HG03565 (cell line): ENCODE results near the gene VRTN.
"Not testable (repeated sequence)": the region's sequence is repeated elsewhere in the genome, so short reads cannot be mapped to it uniquely, and the experiment has no call there.

Experiments
- ATAC-seq: cut with Tn5 transposase; IDR thresholded peaks from one replicate; pipeline ENCODE4 v1.9.1; 2021; ENCODE audit warnings: mild to moderate bottlenecking, moderate library complexity; ENCODE audit not compliant: unreplicated experiment

VRTN gene, protein sequence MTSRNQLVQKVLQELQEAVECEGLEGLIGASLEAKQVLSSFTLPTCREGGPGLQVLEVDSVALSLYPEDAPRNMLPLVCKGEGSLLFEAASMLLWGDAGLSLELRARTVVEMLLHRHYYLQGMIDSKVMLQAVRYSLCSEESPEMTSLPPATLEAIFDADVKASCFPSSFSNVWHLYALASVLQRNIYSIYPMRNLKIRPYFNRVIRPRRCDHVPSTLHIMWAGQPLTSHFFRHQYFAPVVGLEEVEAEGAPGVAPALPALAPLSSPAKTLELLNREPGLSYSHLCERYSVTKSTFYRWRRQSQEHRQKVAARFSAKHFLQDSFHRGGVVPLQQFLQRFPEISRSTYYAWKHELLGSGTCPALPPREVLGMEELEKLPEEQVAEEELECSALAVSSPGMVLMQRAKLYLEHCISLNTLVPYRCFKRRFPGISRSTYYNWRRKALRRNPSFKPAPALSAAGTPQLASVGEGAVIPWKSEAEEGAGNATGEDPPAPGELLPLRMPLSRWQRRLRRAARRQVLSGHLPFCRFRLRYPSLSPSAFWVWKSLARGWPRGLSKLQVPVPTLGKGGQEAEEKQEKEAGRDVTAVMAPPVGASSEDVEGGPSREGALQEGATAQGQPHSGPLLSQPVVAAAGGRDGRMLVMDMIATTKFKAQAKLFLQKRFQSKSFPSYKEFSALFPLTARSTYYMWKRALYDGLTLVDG

DNA sequence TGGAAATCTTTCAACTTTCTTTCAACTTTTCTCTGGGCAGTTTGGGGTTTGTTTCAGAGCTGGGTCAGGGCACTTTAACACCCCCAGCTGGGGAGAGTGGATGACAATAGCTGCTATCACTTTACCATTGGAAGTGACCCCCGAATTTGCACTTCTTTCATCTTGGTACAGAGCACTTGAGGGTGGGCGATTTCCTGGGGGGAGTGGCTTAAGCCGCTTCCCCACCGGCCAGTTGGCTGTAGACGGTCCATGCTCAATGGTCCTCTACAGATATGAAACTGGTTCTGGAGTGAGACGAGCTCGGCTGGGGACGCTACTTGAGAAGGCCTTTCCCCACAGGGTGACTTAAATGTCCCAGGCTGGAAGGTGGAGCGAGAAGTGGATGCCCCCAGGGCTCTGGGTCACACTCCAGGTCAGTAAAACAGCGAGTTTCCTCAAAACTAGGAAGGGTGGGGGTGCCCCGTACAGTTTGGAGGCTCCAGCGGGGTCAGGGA, at the start of gene VRTN:
Gene VRTN (plus strand): TSS at position 231 of the 494 bp plus-strand sequence. CDS start 8,313 bp downstream, outside the sequence.
- no peak for ATAC-seq

DNA sequence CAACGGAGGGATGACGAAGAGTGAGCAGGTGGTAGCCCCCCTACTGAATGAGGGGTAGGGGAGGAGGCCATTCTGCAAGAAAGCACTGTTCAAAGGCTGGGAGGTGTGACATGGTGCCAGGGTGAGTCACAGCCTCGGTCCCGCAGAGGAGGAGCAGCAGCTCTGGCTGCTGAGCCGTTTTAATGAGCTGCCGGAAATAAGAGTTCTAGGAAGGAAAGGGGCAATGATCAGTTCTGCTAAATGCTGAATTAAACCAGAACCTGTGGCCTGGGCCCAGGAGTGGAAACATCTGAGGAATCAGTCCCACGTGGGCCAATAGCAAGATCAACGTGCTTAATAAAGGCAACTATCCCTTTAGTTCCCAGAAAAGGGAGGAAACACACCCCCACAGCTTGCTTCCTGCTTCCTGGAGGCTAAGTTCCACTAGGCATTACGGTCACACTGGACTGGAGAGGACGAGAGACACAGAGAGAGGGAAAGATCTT, 49.2 kb upstream of the VRTN start:
- ATAC-seq, result no peak

DNA sequence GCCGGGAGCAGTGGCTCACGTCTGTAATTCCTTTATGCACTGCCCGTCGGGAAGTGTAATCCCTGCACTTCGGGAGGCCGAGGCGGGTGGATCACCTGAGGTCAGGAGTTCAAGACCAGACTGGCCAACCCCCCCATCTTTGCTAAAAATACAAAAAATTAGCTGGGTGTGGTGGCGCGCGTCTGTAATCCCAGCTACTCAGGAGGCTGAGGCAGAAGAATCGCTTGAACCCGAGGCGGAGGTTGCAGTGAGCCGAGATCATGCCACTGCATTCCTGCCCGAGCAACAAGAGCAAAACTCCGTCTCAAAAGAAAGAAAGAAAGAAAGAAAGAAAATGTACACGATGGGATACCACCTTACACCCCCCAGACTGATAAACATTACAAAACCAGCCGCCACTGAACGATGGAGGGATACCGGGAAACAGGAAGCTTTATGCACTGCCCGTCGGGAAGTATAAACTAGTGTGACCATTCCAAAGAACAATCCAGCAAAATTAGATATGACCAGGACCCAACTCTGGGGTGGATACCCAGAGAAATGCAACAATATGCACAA, 46.6 kb upstream of the VRTN start:
- ATAC-seq, result no peak

DNA sequence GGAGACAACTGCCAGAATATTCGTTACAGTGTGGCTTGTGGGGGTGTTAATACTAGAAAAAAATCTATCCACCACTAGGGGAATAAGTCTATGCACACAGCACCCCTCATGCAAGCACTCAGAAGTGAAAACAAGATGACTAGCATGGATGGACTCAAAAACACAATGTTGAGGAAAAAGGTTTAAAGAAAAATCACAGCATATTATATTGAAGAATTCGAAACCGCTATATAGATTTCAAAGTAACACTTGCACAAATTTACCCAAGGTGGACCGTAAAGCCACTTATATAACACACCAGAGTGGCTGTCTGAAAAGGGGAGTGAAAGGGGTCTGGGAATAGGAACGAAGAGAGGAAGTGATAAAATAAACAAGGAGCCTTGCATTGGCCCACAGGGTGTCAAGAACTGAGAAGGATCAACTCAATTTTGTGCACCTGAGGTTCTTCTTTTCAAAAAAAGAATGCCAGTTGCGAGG, 46.1 kb upstream of the VRTN start:
- peak; percentile 17 for ATAC-seq

DNA sequence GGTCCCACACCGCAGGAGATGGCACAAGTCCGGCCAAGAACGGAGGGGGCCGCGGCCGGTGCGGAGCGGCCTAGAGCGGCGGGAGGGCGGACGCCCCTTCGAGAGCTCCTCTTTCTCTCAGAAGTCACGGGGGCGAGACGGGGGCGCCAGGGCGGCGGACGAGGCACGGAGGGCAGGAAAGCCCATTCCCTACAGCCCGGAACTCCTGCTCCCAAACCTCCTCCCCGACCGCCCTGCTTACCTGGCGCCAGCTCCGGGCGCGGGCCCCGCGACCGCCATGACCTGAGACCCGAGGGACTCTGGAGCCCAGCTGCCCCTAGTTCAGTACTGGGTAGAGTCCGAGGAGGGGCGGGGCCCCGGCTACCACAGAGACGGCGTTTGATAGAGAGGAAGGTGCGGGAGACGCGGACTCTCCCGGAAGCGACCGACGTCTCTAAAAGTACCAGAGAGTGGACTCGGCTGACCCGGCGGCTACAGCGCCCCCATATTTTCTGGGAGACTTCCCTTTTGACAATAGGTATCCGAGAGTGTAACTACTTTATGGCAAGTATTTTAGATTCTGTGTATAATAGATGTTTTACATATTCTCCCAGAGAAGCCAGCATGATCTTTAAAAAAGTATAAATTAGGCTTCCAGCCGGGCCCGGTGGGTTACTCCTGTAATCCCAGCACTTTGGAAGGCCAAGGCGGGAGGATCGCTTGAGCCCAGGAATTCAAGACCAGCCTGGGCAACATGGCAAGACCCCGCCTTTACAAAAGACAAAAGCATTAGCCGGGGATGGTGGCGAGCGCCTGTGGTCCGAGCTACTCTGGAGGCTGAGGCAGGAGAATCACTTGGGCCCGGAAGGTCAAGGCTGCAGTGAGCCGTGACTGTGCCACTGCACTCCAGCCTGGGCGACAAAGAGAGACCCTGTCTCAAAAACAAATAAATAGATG, 45.4 kb upstream of the VRTN start, which contains the start of gene ABCD4:
Gene ABCD4 (minus strand): TSS at position 301 of the 936 bp plus-strand sequence. CDS start 22 bp downstream, at position 279.
- ATAC-seq, result peak; percentile 97

DNA sequence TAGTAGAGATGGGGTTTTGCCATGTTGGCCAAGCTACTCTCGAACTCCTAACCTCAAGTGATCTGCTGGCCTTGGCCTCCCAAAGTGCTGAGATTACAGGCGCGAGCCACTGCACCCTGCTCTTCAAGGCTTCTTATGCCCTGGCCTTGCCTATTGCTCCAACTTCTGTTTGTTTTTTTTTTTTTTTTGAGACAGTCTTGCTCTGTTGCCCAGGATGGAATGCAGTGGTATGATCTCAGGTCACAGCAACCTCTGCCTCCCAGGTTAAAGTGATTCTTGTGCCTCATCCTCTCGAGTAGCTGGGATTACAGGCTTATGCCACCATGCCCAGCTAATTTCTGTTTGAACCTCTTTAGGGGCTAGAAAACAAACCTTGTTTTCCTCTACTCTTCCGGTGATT, 39.6 kb upstream of the VRTN start:
- no peak for ATAC-seq

DNA sequence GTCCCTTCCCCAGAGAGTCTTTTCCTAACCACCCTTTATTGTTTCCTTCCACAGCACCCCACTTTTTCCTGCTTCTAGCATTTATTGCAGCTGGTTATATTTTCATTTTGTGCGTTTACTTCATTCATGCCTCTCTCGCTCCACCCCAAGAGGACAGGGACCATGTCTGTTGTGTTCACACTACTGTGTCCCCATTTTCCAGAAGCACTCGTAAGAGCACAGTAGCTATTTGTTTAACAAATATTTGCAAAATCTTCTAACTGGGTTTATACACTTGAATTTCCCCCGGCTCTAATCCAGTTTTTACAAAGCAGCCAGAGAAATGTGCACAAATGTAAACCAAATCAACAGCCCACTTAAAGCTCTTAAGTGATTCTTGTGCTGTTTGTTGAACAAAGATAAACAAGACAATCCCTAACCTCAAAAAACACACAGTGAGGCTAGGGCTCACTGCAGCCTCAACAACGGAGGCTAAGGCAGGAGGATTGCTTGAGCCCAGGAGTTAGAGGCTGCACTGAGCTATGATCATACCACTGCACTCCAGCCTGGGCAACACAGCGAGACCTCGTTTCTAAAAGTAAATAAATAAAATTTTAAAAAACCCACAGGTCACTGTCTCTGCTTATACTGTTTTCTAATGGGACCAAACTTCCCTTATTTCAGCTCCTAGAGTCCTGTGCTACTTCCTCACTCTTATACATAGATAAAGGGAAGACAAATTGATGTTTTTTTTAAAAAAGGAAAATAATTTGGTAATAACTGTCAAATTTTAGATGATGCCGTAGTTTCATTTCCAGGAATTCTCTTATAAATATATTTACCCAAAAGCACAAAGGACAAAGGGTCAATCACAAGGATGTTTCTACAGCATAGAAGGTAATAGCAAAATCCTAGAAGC, 38.9 kb upstream of the VRTN start:
- ATAC-seq, result no peak

DNA sequence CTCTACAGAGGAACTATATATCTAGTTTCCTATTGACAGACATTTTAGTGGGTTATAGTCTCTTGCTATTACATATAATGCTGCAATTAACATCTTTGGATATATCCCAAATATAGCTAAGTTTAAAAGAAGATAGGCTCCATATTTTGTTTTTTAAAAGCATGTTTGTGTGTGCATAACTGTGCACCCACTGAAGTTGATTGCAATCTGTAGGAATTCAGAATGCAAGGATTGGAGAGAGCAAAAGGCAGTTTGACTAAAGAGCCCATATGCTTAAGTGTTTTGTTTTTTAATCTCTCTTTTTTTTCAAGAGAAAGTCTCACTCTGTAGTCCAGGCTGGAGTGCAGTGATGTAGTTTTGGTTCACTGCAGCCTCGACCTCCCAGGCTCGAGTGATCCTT, 36.1 kb upstream of the VRTN start:
- ATAC-seq, result no peak

DNA sequence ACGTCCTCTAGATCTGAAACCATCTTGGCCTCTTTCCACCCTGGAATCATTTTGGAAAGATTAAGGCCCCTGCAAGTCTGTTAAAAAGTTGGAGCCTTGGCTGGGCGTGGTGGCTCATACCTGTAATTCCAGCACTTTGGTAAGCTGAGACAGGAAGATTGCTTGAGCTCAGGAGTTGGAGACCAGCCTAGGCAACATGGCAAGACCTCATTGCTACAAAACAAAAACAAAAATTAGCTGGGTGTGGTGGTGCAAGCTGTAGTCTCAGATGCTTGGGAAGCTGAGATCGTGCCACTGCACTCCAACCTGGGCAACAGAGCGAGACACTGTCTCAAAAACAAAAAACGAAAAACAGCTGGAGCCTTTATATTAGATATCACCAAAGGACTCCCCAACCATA, 34.7 kb upstream of the VRTN start:
- ATAC-seq, result no peak

DNA sequence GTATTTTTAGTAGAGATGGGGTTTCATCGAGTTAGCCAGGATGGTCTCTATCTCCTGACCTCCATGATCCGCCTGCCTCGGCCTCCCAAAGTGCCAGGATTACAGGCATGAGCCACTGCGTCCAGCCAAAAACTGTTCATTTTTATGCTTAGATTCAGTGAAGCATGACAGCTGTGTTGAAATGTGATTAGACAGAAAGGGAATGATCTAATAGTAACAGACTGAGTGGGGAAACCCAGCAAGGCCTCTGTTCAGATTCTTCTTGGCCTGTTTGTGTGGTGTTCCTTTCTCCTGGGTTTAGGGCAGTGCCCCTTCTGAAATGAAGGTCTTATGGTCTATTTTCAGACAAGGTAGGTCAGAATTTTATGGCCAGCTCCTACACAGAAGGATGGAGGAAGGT, 33.7 kb upstream of the VRTN start:
- ATAC-seq, result no peak

DNA sequence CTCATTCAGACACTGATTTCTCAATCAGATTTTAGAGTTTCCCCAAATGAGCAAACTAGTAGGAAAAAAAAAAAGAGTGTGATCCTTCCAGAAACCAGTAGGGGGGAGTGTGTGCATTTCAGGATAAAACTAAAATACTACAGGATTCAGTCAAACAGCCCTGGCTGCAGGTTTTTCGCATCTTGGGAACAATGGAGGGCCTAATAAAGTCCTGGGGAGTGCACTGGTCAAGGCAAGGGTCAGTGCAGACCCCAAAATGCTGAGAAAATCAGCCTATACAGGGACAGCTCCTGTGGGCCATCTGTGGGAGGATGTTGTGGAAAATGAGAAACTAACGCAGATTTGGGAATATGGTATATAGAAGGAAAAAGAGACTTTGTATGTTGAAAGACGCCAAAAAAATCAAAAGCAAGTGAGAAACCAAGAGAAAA, 23.3 kb upstream of the VRTN start:
- no peak for ATAC-seq

DNA sequence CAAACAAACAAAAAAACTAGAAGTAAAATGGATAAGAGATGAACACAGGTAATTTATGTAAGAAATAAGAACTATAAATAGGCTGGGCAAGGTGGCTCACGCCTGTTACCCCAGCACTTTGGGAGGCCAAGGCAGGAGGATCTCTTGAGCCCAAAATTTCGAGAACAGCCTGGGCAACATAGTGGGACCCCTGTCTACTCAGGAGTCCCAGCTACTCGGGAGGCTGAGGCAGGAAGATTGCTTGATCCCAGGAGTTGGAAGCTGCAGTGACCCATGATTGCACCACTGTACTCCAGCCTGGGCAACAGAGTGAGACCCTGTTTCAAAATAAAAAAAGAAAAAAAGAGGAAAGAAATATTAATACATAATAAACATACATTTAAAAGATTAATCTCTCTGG, 22.8 kb upstream of the VRTN start:
- ATAC-seq, result no peak

DNA sequence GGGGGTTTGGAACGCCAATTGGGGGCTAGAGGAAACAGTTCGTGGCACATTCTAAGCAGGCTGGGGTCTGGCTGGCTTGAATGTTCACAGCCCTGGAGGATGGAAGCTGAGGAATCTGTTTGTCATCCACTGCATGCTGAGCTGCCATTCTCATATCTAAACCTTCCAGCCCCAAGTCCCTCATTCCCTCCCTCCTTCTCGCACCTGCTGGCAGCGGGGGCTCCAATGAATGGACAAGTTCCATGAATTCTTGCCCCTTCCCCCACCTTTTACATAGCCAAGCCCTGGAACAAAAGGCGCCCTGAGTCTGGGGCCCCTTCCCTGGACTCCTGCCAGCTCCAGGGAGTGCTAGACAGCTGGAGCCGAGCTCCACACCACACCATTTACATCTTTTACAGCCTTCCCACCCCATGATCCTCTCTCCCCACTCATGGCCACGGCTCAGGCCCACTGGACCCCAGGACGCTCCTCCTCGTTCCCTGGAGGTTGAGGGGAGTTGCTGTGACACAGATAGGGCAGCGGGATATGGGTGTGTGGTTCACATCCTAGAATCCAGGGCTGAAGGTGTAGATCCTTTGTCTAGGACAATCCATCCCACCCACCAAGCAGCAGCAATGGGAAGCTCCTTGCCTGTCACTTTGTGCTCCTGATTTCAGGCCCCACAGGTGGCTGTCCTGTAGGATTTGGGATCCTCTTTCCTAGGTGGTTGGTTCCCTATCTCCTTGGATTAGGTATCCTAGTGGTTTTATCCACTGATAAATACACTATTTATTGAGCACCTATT, 21.7 kb upstream of the VRTN start:
- ATAC-seq, result no peak

DNA sequence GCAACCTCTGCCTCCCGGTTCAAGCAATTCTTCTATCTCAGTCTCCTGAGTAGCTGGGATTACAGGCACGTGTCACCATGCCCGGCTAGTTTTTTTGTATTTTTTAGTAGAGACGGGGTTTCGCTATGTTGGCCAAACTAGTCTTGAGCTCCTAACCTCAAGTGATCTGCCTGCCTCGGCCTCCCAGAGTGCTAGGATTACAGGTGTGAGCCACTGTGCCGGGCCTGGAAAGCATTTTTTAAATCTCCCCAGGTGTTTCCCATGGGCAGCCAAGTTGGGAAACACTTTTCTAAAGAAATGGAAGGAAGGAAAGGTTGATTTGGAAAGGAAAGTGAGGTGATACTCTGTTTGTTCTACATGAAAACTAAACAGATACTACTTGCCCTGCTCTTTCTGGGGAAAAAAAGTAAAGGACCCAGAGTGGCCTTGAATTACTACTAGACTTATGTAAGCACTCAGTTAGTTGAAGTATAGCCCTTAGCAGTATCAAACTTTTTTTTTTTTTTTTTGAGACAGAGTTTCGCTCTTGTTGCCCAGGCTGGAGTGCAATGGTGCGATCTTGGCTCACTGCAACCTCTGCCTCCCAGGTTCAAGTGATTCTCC, 18.2 kb upstream of the VRTN start:
- not testable (repeated sequence) for ATAC-seq

DNA sequence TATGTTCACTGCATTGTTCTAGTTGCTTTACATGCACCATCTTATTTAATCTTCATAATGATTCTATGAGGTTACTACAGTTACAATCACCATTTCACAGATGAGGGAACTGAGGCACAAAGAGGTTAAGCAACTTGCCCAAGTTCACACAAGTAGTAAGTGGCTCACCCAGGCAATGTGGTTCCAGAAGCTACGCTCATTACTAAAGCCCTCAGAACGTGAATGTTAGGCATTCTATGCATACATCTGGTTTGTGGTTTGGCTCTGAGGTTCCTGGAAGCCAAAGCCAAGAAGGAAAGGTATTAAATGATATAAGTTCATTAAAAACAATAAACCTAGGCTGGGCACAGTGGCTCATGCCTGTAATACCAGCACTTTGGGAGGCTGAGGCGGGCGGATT, 14.4 kb upstream of the VRTN start:
- no peak for ATAC-seq

DNA sequence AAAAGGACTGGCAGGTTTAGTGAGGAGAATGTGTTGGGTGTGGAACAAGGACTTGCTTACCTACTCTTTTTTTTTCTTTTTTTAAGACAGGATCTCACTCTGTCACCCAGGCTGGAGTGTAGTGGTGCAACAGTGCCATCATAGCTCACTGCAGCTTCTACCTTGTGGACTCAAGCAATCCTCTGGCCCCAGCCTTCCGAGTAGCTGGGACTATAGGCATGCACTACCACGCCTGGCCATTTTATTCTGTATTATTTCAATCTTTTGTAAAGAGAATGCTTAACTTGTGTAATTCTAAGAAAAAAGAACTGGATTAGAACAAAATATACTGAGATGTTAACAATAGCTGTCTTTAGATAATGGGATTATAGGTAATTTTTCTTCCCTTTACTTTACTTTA, 1.9 kb upstream of the VRTN start:
- ATAC-seq, result no peak

DNA sequence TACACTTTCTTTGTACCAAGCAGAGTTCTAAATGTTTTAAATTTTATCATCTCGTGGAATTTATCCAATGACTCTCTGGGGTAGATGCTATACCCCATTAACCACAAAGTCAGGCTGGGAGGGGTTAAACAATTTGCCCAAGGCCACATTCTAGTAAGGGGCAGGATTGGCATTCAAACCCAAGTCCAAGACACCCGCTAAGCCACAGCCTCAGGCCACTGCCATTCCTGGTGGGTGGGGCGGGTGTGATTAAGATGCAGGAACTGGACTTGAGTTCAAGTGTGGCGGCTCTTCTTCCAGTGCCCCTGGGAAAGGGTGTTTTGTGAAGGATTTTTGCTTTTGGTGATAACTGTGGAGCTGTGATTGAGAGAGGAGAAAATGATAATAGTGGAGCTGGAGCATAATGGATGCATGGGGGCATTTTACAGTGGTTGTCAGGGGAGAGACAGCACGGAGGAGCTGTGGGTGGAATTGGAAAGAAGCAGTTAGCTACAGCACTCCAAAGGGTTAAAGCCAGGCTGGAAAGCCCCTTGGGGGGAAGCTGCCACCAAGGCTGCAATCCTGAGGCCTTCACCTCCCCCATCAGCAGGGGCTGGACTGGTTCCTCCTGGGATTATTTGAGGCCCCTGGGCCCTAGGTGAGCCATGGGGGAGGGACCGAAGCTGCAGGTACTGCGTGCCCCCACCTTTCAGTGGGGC, 1.0 kb upstream of the VRTN start:
- no peak for ATAC-seq

DNA sequence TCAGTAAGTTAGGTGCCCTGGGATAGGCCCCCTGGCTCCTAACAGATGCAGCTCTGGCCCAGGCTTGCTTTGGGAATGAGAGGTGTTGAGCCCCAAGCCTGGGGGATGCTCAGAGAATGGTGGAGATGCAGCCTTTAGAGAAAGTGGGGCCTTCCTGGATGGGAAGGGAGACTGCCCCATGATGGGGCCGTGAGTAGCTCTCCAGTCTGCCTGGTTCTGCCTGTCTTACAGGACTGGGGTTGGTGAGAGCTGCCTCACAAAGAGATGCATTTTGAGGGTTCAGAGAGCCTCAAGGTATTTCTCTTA, 523 bp upstream of the VRTN start:
- no peak for ATAC-seq
